Uterus (tissue), 2 donors: ENCODE data around the gene DGKI.

Experiments used
- CTCF ChIP-seq, 4 experiments: fragments of 200-600 bp in 2 of 4; fragments of 450-650 bp in 2 of 4; sonication (generic) in 2 of 4; IDR thresholded peaks; one replicate each; pipeline ENCODE4 v1.5.1; 2016 to 2019; ENCODE audit warnings: antibody characterized with exemption in 4 of 4, mild to moderate bottlenecking in 2 of 4, moderate library complexity in 1 of 4
- POLR2A ChIP-seq, 2 donors: fragments of 450-650 bp; IDR thresholded peaks; one replicate each; pipeline ENCODE4 v1.6.1; 2016; ENCODE audit warnings: antibody characterized with exemption in 2 of 2, mild to moderate bottlenecking in 1 of 2, moderate library complexity in 1 of 2

- TF ChIP-seq CTCF (IDR thresholded peaks at IDR 0.05) (no peak), POLR2A (IDR thresholded peaks at IDR 0.05) (no peak)
Measured at GRCh38 chr7:137462074-137462715, 384.6 kb downstream of the DGKI start.
